ENCODE data around the gene EMX1.

GRCh38 chr2:72973566-72974435, 56.5 kb downstream of the EMX1 start:
- TF ChIP-seq, protein P1, sequence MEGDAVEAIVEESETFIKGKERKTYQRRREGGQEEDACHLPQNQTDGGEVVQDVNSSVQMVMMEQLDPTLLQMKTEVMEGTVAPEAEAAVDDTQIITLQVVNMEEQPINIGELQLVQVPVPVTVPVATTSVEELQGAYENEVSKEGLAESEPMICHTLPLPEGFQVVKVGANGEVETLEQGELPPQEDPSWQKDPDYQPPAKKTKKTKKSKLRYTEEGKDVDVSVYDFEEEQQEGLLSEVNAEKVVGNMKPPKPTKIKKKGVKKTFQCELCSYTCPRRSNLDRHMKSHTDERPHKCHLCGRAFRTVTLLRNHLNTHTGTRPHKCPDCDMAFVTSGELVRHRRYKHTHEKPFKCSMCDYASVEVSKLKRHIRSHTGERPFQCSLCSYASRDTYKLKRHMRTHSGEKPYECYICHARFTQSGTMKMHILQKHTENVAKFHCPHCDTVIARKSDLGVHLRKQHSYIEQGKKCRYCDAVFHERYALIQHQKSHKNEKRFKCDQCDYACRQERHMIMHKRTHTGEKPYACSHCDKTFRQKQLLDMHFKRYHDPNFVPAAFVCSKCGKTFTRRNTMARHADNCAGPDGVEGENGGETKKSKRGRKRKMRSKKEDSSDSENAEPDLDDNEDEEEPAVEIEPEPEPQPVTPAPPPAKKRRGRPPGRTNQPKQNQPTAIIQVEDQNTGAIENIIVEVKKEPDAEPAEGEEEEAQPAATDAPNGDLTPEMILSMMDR (conservative IDR thresholded peaks at IDR 0.05) = peak; percentile 93
- no peak for TF ChIP-seq EZH2 (IDR thresholded peaks at IDR 0.05; ENCODE audit: low read depth)
